Kidney tubule cell (primary cell): ENCODE measurements around the gene TMEM255B.
"Not testable (repeated sequence)": the region's sequence is repeated elsewhere in the genome, so short reads cannot be mapped to it uniquely, and the experiment has no call there.

ENCODE experiments used
- DNase-seq: peaks from one replicate; pipeline ENCODE4 v3.0.0-alpha.2; 2018; ENCODE audit warnings: low spot score

Gene TMEM255B

DNA sequence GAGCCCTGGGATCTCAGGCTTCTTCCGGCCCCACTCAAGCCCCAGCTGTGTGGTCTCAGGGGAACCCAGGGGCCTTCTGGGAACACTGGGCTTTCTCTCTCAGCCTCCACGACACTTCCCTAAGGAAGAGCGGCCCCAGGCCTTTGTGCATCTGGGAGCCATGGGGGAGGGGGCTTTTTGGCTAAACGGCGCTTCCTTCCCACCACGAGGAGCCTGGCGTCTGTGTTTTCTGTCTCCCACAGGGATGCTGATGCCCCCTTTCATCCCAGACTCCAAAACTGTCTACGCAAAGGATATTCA lies 24.2 kb upstream of the TMEM255B start:
- DNase-seq = no peak

DNA sequence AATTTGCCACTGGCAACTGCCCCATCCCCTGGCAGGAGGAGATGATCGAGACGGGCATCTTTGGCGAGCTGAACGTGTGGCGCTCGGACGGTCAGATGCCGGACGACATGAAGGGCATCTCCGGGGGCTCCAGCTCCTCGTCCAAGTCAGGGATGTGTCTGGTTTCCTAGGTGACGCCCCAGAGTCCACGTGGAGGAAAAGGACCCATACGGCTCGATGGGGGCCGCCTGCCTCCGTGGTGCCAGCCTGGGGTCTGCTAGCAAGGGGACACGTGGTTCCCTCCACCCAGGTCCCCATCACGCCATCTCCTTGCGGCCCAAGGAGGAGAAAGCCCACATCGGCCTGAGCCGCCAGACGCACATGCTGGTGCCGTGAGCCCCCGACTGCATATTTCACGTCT lies 23.8 kb upstream of the TMEM255B start:
- no peak for DNase-seq

DNA sequence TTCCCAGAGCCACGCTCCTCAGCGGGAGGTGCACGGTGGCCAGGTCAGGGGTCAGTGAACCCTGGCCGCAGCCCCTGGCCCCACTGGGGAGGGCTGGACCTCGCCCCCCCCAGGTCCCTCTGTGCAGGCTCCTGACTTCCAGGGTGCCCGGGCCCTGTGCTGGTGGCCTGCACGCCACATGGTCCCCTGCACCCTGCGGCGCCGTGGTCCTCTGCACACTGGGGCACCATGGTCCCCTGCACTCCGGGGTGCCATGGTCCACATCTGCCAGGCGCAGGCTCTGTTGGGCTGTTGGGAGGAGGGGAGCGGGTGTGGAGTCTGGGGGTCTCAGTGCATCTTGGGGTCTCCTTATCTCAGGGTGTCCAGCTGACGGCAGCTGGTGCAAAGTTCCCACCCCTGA lies 23.3 kb upstream of the TMEM255B start:
- DNase-seq = no peak

DNA sequence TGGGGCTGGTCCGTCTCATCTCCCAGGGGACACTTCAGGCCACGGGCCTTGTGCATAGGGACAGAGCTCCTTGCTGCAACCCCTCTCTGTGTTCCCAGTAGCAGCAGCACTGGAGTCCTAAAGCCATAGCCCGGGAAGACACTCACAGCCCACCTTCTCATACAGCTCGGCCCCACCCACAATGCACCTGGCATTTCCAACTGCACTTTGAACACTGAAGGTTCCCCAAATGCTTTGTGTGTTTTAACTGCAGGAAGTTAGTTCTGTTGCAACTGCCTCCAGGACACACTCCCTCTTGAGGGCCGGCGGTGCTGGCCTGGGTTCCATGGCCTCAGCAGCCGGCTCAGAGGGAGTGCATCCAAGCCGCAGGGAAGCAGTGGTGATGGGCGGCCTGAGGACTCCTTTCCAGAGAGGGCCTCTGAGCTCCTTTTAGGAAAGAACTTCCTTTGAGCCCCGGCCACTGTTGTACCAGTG lies 22.7 kb upstream of the TMEM255B start:
- DNase-seq = no peak

DNA sequence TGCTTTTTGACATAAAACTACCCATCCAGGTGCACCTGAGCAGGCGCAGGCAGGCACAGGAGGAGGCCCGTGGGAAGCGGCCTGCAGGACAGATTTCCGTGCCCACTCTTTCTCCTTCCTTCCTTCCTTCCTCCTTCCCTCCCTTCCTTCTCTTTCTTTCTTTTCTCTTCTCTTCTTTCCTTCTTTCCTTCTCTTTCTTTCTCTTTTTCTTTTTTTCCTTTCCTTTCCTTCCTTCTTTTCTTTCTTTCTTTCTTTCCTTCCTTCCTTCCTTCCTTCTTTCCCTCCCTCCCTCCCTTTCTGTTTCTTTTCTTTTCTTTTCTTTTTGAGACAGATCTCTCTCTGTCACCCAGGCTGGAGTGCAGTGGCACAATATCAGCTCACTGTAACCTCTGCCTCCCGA lies 21.2 kb upstream of the TMEM255B start:
- no peak for DNase-seq

DNA sequence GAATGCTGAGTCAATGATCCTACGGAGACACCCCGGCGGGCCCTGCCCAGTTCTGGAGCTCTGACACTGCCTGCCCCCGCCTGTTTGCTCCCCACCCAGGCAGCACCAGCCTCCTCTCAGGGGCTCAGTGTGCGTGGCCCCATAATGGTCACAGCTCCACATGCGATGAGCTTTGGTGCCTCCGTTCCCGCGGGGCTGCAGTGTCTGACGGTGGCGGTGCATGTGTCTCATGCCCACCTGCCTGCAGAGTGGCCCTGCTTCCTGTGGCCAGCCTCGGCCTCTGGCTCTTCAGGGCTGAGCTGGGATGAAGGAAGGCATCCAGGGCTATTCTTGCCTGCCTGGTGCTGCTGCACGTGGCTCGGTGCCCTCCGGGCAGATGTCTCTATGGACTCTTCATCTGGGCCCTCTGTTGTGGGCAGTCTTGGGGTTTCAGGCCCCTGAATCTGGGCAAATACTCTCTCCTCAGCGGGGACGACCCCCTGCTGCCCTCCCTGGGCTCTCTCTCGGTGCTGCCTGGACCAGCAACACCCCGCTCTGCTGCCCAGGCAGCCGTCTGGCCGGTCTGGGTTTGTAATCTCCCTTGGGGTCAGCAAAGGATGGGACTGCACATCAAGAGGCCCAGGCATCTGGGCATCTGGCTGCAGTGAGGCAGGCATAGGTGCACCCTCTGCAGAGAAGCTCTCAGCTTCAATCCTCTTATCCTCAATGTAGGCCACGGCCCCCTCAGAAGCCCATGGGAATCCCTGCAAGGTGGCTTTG lies 19.3 kb upstream of the TMEM255B start:
- no peak for DNase-seq

DNA sequence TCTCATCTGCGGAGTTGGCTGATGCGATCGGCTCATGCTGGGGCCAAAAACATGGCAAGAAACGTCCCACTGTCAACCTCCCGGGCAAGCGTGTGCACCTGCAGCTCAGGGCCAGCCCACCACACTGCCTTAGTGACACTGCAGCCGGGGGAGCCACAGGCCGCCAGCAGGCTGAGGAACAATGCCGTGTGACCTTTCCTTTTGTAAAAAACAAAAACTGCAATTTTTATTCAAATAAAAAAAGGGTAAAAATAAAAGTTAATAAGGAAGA lies 18.8 kb upstream of the TMEM255B start:
- no peak for DNase-seq

DNA sequence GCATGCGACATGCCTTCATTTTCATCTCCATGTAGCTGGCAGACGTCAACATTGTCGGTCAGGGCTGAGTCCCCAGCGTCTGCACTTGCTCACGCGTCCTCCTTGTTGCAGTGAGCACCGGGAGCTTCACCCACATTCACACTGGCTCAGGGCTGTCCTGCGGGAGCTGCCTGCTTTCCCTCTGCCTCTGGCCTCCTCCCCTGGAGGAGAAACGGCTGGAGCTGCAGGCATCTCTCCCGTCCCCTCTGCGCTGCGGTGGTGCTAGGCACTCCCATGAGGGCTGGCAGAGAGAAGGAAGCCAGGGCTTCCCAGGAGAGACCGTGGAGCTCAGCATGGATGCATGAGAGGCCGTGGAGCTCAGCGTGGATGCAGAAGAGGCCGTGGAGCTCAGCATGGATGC lies 18.4 kb upstream of the TMEM255B start:
- DNase-seq = no peak

DNA sequence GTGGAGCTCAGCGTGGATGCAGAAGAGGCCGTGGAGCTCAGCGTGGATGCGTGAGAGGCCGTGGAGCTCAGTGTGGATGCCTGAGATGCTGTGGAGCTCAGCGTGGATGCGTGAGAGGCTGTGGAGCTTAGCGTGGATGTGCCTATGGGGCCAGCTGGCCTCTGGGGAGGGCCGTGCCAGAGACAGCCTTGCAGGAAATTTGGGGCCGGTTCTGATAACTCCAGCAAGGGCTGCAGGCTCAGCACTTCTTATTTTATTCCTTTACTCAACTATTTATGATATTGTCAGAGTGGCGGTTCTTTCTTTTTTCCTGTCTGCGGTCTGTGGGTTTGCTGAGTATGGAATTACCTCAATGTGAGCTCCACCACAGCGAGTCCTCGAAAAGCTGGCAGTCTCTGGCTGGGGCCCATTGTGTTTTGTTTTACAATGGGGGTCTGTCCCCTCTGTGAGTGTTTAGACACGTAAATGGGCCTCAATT lies 17.8 kb upstream of the TMEM255B start:
- DNase-seq = no peak

DNA sequence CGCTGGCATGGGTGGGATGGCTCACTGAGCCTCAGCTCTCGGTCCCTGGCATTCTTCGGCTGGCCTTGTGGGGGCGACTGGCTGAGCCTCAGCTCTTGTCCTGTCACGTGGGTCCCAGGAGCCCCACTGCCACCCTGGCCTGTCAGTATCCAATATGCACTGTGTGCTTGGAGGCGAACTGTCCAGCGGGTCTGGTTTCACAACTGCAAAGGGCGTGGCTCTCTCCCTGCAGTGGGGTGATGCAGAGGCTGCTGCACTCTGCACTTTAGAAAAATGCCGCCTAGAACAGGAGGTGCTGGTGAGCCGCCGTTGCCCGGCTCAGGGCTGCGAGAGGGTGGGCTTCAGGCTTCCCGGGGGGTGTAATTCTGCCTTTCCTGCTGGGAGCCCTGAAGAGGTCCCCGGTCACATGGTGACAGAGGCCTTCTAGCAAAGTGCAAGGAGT lies 17.0 kb upstream of the TMEM255B start:
- peak; percentile 64 for DNase-seq

DNA sequence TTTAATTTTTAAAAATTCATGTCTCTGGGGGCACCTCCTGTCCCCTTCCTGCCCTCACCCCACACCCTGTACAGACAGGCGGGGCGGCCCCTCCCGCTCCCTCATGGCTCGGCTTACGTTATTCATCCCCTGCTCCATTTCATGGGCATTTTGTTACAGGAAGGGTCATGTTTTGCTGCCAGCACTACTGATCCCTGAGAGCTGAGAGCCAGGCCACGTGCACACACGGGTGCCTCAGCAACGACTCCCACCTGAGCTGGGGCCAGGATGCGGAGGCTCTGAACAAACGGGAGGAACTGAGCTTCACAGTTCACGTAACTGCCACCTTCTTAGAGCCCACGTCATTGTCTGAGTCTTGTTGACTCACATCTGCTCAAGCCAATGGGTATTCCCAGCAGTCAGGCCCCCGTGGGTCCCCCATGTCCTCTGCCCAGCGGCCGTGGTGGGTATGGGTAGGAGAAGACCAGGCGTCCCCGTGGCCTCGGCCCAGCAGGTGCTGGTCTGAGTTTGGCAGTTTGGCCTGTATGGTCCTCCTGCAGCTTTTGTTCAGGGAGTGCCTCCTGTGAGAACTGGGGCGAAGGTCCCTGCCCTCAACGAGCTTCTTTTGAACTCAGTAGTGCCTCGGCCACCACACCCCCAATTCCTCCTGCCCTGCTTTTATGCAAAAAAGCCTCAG lies 16.4 kb upstream of the TMEM255B start:
- peak; percentile 52 for DNase-seq

DNA sequence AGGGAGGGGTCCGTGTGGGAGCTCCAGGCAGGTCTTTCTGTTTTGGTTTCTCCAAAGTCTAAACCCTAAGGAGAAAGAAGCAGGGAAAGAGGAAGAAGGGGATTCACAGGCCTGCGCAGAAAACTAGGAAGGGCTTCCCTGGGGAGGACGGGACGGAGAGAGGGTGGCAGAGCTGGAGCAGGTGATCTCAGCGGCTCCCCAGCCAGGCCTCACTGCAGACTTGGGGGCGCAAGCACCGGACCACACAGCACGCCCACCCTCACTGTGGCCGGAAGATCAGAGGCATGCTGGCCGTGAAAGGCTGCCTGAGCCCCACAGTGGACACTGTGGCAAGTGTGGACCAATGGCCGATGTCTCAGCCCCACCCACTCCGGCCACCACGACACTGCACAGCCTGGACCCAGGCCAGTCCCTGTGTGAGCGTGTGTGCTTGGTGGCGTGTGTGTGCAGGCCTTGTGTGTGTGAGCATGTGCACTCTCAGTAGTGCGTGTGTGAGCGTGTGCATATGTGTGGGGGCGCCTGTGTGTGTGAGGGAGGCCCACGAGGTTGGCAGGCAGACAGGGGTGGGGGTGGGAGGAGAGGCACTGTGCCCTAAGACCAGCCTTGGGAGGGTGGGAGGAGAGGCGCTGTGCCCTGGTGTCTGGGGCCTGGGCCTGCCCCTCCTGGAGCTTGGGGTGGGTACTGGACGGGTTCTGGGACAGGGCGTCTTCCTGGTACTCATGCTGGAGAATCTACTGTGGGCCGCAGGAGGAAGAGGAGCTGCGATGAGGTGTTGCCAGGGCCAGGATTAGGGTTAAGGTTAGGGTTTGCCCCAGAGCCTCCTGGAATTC lies 15.4 kb upstream of the TMEM255B start:
- DNase-seq = no peak

DNA sequence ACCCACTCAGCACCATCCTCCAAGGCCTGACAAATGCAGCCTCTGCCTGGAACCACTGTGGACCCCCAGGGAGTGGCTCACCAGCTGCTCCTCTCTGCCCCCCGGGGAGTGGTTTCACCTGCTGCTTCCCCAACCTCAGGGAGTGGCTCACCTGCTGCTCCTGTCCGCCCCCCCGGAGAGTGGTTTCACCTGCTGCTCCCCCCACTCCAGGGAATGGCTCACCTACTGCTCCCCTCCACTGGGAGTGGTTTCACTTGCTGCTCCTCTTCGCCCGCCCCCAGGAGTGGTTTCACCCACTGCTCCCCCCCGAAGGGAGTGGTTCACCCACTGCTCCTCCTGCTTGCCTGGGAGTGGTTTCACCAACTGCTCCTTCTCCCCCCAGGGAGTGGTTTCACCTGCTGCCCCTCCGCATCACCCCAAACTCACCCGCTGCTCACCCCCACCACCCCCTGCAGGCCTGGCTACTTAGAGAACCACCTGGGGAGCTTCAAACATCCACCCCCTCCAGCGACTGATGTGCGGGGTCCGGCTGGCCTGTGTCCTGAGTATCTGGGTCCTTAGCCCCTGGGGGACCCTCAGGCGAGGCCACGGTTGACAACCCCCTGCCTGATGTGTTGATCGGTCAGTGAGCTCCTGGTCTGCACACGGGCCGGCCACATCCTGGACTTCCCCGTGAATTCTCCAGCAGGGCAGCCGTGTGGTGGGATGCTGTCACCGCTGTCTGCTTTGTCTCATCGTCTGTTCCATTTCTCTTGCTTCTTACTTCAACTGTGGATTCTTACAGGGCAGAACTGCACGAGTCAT lies 14.6 kb upstream of the TMEM255B start:
- no peak for DNase-seq

DNA sequence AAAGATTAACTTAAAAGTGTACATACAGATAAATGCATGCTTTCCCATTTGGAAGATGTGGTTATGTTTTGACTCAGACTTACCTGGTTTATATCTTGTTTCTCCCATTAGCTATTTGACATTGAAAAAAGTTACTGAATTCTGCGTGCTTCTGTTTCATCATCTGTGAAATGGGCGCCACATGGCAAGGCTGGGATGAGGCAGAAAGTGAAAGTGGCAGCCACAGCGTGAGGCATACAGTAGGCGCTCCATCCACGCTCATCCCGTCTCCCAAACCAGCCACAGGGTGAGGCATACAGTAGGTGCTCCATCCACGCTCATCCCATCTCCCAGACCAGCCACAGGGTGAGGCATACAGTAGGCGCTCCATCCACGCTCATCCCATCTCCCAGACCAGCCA lies 14.0 kb upstream of the TMEM255B start:
- no peak for DNase-seq

DNA sequence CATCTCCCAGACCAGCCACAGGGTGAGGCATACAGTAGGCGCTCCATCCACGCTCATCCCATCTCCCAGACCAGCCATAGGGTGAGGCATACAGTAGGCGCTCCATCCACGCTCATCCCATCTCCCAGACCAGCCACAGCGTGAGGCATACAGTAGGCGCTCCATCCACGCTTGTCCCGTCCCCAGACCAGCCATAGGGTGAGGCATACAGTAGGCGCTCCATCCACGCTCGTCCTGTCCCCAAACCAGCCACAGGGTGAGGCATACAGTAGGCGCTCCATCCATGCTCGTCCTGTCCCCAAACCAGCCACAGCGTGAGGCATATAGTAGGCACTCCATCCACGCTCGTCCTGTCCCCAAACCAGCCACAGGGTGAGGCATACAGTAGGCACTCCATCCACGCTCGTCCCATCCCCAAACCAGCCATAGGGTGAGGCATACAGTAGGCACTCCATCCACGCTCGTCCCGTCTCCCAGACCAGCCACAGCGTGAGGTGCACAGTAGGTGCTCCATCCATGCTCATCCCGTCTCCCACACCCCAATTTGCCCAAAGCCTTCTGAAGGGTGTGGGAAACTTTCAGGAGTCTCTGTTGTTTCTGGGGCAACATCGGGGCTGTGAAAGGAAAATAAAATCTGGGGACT lies 13.4 kb upstream of the TMEM255B start:
- not testable (repeated sequence) for DNase-seq

DNA sequence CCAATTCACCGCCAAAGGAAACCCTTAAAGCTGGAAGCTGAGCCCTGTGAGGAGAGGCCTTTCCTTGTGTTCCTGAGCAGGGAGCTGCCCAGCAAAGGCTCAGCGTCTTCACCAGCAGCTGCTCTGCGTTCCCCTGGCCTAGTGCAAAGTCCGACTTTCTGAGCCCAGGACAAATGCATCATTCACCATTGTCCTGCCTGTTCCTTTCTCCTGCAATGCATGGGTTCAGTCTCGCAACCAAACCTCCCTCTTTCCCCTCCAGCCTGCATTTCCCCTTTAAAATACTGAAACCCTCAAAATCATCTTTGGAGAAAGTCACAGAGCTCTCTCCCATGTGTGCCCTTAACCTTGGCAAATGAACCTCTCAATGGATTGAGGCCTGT lies 12.9 kb upstream of the TMEM255B start:
- DNase-seq = no peak

DNA sequence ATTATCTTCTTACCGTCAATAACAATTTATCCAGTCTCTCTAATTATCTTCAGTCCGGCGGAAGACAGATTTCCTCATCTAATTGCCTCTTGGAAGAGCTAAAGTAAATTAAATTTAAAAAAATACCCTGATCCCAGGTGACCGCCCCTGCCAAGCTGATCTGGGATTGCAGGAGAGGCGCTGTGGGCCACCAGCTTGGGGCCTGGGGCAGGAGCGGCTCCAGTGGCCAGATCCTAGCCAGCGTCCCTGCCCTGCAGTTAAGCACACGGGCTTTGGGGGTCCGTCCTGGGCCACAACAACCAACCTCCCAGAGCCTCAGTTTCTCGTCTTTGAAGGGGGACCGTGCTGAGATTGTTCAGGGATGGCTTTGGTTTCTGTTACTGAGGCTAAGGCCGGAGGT lies 12.4 kb upstream of the TMEM255B start:
- DNase-seq = no peak

DNA sequence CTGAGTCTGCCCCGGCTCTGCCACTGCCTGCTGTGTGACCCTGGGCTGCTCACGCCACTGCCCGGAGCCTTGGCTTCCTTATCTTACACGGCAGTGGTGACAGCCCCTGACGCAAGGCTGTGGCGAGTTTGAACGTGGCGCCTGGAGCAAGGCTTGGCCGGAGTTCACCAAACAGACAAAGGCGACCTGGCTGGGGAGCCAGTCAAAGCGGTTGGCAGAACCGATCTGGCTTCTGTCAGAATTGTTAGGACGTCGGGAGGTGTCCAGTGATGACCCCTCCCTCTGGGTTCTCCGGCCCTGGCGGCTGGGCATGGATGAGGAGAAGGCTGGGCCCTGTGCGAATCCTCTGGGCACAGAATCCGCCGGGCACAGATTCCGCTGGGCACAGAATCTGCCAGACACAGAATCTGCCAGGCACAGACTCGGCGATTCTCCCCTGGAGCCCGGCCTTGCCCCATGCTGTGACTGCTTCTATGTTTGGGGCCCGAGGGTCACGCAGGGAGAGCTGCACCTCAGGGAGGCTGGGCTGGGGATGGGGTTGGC lies 11.7 kb upstream of the TMEM255B start:
- DNase-seq = no peak

DNA sequence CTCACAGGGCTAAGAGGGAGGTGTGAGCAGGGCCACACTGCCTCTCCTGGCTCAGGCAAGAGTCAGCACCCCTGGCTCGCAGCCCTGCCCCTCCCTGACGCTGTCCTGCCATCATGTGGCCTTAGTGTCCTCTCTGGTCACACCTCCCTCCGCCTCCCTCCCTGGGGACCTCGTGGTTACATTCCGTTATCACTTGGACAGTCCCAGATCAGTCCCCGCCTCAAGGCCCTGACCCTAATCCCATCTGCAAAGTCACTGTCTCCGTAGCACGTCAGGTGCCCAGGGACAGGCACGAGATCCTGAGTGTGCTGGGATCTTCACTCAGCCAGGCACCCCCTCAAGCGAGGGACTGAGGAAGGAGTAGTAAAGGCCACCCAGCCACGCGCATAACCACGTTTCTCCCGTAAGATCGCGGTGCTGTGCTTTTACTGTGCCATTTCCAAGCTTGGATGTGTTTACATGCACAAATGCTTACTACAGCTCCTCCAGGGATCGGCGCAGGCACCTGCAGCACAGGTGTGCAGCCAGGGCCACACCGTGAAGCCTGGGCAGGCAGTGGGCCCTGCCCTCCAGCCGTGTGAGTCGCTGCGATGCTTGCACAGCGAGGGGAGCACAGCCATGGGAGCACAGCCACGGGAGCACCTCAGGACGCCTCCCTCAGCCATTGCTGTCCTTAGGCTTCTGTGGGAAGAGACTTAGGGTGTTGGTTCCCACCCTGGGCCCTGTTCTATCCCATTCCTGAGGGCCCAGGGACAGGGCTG lies 10.7 kb upstream of the TMEM255B start:
- no peak for DNase-seq

DNA sequence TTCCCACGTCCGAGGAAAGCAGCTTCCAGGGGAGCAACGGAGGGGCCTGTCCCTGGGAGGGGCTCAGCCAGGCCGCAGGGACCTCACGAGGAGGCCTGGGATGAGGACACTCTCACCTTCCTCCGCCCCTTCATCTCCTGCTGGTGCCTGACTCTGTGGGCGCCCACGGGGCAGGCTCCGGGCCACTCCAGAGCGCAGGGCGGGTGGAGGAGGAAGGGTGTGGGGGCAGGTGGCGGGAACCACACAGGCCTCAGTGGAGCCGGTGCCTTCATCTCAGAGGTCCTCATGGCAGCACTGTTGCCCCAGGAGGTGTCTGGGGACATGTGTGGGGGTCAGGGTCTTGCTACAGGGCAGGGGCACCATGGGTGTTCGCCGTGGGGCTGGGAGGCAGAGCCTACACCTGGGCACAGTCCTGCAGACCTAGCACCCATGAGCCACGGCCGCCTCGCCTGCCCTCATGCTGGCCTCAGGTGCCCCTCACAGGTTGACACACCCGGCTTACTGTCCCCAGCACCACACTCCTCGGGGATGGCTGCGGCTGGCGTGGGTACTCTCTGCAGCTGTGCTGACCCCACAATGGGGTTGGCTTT lies 10.1 kb upstream of the TMEM255B start:
- DNase-seq = no peak
